Hepatocyte (in vitro differentiated cells): ENCODE measurements around the gene RXRA. TPM values are rescaled to one million over a fixed set of nuclear protein-coding genes. Genes with fewer than 3 reads are reported as not detected.

Experiments
- DNase-seq: peaks from one replicate; pipeline ENCODE4 v3.0.0-alpha.2; 2016; ENCODE audit warnings: low spot score
- H2AFZ ChIP-seq: fragments of 200-600 bp; sonication (generic); 2 replicates; pipeline ENCODE4 v1.6.0; 2016; ENCODE audit warnings: antibody characterized with exemption, mild to moderate bottlenecking
- H3K27ac ChIP-seq: fragments of 200-600 bp; sonication (generic); 2 replicates; pipeline ENCODE4 v1.5.1; 2016; ENCODE audit warnings: mild to moderate bottlenecking
- H3K27me3 ChIP-seq: fragments of 200-600 bp; sonication (generic); 2 replicates; pipeline ENCODE4 v1.6.1; 2016
- H3K36me3 ChIP-seq: fragments of 200-600 bp; sonication (generic); replicated peaks from 2 replicates; pipeline ENCODE4 v1.5.1; 2016; ENCODE audit warnings: low read depth; ENCODE audit not compliant: insufficient read depth
- H3K4me1 ChIP-seq: fragments of 200-600 bp; sonication (generic); 2 replicates; pipeline ENCODE4 v1.5.1; 2016; ENCODE audit warnings: mild to moderate bottlenecking, moderate library complexity; ENCODE audit not compliant: insufficient read depth
- H3K4me2 ChIP-seq: fragments of 200-600 bp; sonication (generic); 2 replicates; pipeline ENCODE4 v1.6.0; 2016
- H3K4me3 ChIP-seq: fragments of 200-600 bp; sonication (generic); 2 replicates; pipeline ENCODE4 v1.5.1; 2016; ENCODE audit warnings: mild to moderate bottlenecking
- H3K79me2 ChIP-seq: fragments of 200-600 bp; sonication (generic); 2 replicates; pipeline ENCODE4 v1.6.0; 2017; ENCODE audit warnings: mild to moderate bottlenecking
- H3K9me2 ChIP-seq: fragments of 200-600 bp; sonication (generic); replicated peaks from 2 replicates; pipeline ENCODE4 v1.6.0; 2017; ENCODE audit warnings: mild to moderate bottlenecking; ENCODE audit not compliant: insufficient read depth
- H3K9me3 ChIP-seq: fragments of 200-600 bp; sonication (generic); 2 replicates; pipeline ENCODE4 v1.5.1; 2016; ENCODE audit warnings: low read depth, mild to moderate bottlenecking
- H4K20me1 ChIP-seq: fragments of 200-600 bp; sonication (generic); 2 replicates; pipeline ENCODE4 v1.6.0; 2016; ENCODE audit warnings: mild to moderate bottlenecking; ENCODE audit not compliant: insufficient read depth, poor library complexity, severe bottlenecking
- CTCF ChIP-seq: fragments of 200-600 bp; sonication (generic); IDR thresholded peaks from 2 replicates; pipeline ENCODE4 v1.5.1; 2016; ENCODE audit warnings: antibody characterized with exemption, mild to moderate bottlenecking; ENCODE audit not compliant: poor library complexity
- EZH2 ChIP-seq: fragments of 200-600 bp; sonication (generic); IDR thresholded peaks from 2 replicates; pipeline ENCODE4 v1.6.1; 2016; ENCODE audit warnings: antibody characterized with exemption, mild to moderate bottlenecking, borderline replicate concordance
- EZH2phosphoT487 ChIP-seq: fragments of 200-600 bp; sonication (generic); IDR thresholded peaks from one replicate; pipeline ENCODE4 v1.6.1; 2018; ENCODE audit warnings: antibody characterized with exemption, mild to moderate bottlenecking, low read depth, moderate library complexity; ENCODE audit not compliant: unreplicated experiment, severe bottlenecking
- WGBS: methylation state at CpG from one replicate; pipeline ENCODE4 v1.1.6; 2016; ENCODE audit warnings: low lambda C conversion rate; ENCODE audit errors: missing lambda C conversion rate; 5-methylcytosine and 5-hydroxymethylcytosine counted together
- polyA plus RNA-seq: library from polyadenylated mRNA; unstranded; fragments of >200 nt; fragmentation: Nextera tagmentation; extraction: Ambion mirVana; gene quantifications from 2 replicates; pipeline ENCODE4 v1.2.1, GENCODE V29; 2016
- total RNA-seq: library from RNA; depleted of rRNA; stranded (reverse); fragments of >200 nt; gene quantifications from 2 replicates; pipeline ENCODE4 v1.2.3, GENCODE V29; 2014

RXRA gene
- total and polyA plus RNA-seq, 2 experiments from 2014 or later = 35.9 to 41.6 TPM

- no peaks in the 10 kb centered on the region for H3K27me3 ChIP-seq
- WGBS = 88% methylated on average over 16 of the region's 16 CpGs
- H3K9me3 ChIP-seq = no peaks in the 10 kb centered on the region
- H4K20me1 ChIP-seq = peaks cover 93% of the 10 kb centered on the region
- H3K4me3 ChIP-seq = no peak overlapping the region
- TF ChIP-seq CTCF (no peak), EZH2 (no peak), EZH2phosphoT487 (no peak)
- no peak overlapping the region for H2AFZ ChIP-seq
- no peaks in the 10 kb centered on the region for H3K36me3 ChIP-seq
- H3K27ac ChIP-seq = no peak overlapping the region
- no peaks in the 10 kb centered on the region for H3K9me2 ChIP-seq
- DNase-seq = no peak
- peaks cover 43% of the 10 kb centered on the region for H3K4me1 ChIP-seq
- no peak overlapping the region for H3K4me2 ChIP-seq
- peaks cover 94% of the 10 kb centered on the region for H3K79me2 ChIP-seq
These were observed 46.5 kb downstream of the RXRA start for GRCh38 chr9:134372581-134373267.

- Histone ChIP-seq H3K27me3 (no peaks in the 10 kb centered on the region), H3K9me3 (no peaks in the 10 kb centered on the region), H3K79me2 (peaks cover 94% of the 10 kb centered on the region), H3K9me2 (no peaks in the 10 kb centered on the region), H3K27ac (no peak overlapping the region), H4K20me1 (peaks cover 93% of the 10 kb centered on the region), H3K4me2 (no peak overlapping the region), H3K4me3 (no peak overlapping the region), H3K36me3 (no peaks in the 10 kb centered on the region), H3K4me1 (peaks cover 39% of the 10 kb centered on the region), H2AFZ (no peak overlapping the region)
- WGBS = 90% methylated on average over 13 of the region's 13 CpGs
- no peak for DNase-seq
- no peak for TF ChIP-seq CTCF
- TF ChIP-seq EZH2 = no peak
- no peak for TF ChIP-seq EZH2phosphoT487
These were observed 47.0 kb downstream of the RXRA start for GRCh38 chr9:134373269-134373668.

- H3K27me3 ChIP-seq = no peaks in the 10 kb centered on the region
- H3K27ac ChIP-seq = no peak overlapping the region
- no peaks in the 10 kb centered on the region for H3K9me2 ChIP-seq
- peaks cover 41% of the 10 kb centered on the region for H3K4me1 ChIP-seq
- H3K9me3 ChIP-seq = no peaks in the 10 kb centered on the region
- H2AFZ ChIP-seq = no peak overlapping the region
- no peak for TF ChIP-seq CTCF
- TF ChIP-seq EZH2 = no peak
- TF ChIP-seq EZH2phosphoT487 = no peak
- H3K36me3 ChIP-seq = no peaks in the 10 kb centered on the region
- no peak for DNase-seq
- H3K79me2 ChIP-seq = peaks cover 96% of the 10 kb centered on the region
- 96% methylated on average over 17 of the region's 17 CpGs for whole genome bisulfite sequencing
- peaks cover 94% of the 10 kb centered on the region for H4K20me1 ChIP-seq
- no peak overlapping the region for H3K4me3 ChIP-seq
- no peak overlapping the region for H3K4me2 ChIP-seq
These were observed 47.7 kb downstream of the RXRA start for GRCh38 chr9:134373953-134374300.
